ENCODE measurements around the gene GLTP.

DNA sequence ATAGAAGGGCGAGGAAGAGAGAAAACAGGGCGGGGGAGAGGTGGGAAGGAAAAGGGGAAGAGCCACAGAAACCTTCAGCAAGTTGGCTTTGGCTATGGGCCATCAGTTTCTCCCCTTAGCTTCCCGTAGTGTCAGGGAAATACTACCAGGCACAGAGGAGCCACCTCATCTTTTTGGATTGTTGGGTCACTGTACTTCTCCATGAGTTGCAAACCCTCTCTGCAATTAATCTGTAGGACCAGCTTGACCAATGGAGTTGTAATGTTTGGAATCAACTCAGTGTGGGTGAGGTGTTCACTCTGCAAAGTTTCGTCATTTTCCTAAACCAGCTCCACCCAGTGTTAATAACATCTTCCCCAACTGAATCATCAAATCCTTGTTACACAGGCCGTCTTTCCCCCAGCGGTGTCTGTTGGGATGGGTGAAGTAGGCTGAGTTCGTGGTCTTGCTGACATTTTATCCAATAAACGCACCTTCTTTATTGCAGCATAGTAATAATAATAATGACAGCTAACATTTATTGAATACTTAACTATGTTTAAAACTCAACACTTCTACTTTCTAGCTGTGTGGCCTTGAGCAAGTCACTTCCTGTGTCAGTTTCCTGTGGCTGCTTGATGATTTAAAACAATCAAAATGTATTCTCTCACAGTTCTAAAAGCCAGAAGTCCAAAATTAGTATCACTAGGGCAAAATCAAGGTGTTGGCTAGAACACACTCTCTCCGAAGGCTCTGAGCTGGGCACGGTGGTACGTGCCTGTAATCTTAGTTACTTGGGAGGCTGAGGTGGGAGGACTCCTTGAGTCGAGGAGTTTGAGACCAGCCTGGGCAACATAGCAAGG lies 8.1 kb upstream of the GLTP start:
- TF ChIP-seq, protein P1, sequence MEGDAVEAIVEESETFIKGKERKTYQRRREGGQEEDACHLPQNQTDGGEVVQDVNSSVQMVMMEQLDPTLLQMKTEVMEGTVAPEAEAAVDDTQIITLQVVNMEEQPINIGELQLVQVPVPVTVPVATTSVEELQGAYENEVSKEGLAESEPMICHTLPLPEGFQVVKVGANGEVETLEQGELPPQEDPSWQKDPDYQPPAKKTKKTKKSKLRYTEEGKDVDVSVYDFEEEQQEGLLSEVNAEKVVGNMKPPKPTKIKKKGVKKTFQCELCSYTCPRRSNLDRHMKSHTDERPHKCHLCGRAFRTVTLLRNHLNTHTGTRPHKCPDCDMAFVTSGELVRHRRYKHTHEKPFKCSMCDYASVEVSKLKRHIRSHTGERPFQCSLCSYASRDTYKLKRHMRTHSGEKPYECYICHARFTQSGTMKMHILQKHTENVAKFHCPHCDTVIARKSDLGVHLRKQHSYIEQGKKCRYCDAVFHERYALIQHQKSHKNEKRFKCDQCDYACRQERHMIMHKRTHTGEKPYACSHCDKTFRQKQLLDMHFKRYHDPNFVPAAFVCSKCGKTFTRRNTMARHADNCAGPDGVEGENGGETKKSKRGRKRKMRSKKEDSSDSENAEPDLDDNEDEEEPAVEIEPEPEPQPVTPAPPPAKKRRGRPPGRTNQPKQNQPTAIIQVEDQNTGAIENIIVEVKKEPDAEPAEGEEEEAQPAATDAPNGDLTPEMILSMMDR (IDR thresholded peaks at IDR 0.05) = no peak
- TF ChIP-seq POLR2A (IDR thresholded peaks at IDR 0.05) (no peak), POLR2AphosphoS5 (IDR thresholded peaks at IDR 0.05) (no peak)
